Activated CD8-positive, alpha-beta memory T cell treated with anti-CD3 and anti-CD28 coated beads, Interleukin-2, amount 50 U/mL, for 24 hours (primary cell): Measurements from ENCODE around the gene SYNRG.
"Not testable (repeated sequence)": the region's sequence is repeated elsewhere in the genome, so short reads cannot be mapped to it uniquely, and the experiment has no call there.

Experiments used
- DNase-seq: peaks from one replicate; pipeline ENCODE4 v3.0.0-alpha.2; 2020; ENCODE audit errors: extremely low read depth

SYNRG gene

GRCh38 chr17:37545486-37545885 lies 63.7 kb downstream of the SYNRG start:
- DNase-seq: no peak

DNA sequence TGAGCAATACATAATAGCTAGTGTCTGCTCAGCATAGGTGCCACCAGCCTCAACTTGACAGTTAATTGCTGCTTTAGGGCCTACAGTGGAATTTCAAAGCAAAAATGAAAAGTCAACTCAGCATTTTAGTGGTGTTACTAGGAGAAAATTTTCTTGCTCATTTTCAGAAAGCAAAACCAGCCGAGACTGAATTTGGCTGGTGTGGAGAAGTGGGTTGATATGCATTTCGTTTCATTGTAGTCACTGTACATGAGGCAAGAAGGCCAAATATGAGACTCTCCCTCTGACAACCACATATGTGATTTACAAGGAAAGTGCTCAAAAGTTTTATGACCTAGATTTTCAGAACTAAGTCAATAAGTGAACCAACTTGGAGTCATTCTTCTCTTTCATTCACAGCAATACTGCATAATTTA lies 65.6 kb downstream of the SYNRG start:
- no peak for DNase-seq

DNA sequence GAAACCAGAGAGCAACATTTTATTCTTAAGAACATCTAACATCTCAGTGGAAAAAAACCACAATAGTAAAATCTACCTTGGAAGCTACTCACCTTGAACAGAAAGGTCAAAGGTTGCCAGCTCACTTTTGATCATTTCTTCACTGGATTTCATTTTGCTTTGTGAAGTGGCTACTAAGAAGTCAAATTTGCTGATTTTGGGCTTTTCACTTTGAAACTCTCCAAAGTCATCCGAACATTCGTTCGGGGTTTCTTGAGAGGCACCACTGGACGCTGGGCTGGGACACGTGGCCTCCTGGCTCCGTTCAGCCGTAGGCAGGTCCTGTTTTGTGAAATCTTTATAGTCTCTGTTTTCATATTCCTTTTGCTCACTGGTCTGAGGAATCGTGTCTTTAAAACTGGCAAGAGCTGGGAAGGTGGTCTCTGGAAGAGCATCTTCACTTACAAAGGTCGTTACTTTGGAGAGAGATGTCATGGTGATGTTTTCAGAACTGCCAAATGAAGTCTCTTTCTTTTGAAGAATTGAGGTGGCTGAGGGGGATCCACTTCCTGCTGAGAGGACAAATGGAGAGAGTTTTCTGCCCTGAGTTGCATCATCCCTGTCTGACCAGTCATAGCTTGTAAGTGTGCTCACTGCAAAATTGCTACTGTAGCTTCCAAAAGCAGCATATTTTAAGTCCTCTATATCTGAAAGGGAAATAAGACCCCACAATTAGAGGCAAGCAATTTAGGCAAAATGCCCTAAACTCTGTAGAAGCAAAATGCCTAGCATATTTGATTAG lies 67.1 kb downstream of the SYNRG start:
- DNase-seq: no peak

DNA sequence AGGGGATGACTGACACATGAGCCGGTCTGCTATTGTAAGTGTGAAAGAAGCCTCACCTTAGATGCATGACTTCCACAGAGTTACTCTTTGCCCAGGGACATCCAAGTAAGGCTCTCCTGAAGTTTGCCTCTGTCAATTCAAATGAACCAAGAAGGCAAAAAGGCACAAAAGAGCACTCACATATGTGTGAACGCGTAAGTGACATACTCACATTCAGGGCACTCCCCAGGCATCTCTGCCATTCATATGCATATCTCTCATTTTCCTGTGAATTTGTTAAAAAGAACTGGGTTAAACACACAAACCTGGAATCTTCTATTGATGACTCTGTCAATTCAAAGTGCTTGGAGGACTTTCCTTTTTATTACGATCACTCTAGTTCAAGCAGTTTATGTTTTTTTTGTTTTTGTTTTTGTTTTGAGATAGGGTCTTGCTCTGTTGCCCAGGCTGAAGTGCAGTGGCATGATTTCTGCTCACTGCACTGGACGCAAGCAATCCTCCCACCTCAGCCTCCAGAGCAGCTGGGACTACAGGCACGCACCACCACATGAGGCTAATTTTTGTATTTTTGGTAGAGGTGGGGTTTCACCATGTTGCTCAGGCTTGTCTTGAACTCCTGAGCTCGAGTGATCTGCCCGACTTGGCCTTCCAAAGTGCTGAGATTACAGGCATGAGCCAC lies 70.1 kb downstream of the SYNRG start:
- DNase-seq: no peak

GRCh38 chr17:37535906-37536305 lies 73.3 kb downstream of the SYNRG start:
- no peak for DNase-seq

DNA sequence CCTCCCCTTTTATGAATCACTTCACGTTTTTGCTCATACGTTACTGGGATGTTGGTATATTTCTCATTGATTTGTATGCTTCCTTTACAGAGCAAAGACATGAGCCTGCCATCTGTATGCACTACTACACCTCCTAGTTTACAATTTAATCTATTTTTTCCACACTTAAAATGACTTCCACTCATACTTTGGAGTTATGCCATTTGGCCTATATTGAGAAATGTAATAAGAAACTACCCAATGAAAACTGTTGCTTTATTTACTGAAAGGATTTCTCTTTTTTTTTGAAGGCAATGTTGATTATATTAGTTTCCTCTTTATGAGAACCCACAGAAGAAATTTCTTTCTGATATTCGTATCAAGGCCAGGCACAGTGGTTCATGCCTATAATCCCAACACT lies 76.5 kb downstream of the SYNRG start:
- DNase-seq: no peak

- no peak for DNase-seq
Measured at GRCh38 chr17:37530420-37530819, 78.8 kb downstream of the SYNRG start.

DNA sequence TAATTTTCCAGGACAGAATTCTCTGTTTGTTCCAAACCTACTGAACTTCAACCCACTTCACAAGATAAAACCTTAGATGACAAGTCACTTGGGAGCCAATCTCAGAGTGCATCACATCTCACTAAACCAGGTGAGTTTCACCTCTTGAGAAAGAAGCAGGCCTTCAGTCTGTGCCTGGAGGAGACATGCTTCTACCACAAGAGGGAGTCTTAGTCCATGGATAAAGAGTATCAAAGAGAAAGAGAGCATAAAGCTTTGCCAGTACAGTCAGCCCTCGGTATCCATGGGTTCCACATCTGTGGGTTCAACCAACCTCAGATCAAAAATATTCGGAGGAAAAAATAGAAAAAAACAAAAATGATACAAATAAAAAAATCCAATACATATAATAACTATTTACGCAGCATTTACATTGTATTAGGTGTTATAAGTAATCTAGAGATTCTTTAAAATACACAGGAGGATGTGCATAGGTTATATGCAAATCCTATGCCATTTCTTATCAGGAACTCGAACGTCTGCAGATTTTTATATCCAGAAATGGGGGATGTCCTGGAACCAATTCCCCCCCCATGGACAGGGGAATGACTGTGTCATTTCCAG lies 81.9 kb downstream of the SYNRG start:
- no peak for DNase-seq

DNA sequence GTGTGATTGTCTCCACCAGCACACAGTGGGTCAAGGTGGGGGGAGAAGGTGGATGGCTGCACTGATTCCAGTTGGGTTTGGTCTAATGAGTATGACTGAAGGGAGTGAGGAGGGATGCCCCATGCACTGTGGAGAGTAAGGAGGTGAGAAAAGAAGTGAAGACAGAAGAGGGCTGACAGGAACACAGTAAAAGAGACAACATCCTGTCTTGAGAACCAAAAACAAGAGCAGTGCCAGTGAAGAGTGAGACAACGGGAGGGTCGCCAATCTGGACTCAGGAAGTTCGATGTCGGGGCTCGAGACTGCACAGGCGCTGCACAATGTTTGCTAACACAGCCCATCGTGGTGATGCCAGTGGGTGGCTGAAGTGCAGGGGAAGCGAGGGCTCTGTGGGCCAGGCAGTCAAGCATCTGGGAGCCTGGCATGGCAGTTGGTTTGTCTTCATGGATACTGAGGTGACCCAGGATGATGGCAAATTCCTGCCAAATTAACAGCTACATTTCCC lies 85.5 kb downstream of the SYNRG start:
- no peak for DNase-seq

GRCh38 chr17:37521821-37522220 lies 87.4 kb downstream of the SYNRG start:
- DNase-seq: no peak

GRCh38 chr17:37520174-37520573 lies 89.0 kb downstream of the SYNRG start:
- no peak for DNase-seq

DNA sequence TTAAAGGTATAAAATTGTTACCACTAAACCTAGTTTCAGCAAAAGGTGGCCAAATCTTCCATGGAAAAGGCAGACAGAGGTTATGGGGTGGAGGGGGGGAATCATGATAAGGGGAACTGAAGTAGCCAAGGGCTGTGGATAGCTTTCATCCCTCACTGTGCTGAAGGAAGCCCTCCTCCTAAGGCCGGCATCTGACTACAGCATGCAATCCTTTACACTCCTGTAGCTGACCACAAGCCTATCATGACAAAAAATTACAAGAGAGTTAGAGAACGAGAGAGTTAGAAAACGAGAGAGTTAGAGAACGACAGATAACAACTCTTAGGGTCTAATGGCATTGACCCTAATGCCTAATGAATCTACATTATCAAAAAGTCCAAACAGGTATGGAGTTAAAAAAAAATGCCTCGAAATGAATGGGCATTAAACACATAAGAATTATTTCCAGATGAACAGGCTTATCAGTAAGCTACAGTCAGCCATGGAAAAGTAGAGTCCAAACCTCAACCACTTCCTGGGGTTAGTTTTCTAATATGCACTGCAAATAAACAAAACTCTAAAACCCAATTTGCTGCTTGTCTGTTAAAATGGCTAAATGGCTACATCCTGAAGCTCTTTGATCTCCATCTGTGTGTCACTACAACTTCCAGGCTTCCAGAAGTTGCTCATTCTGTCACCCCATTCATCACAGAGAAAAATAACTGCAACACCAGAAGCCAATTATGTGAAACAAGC lies 89.8 kb downstream of the SYNRG start:
- DNase-seq: no peak

- DNase-seq: no peak
Measured at GRCh38 chr17:37518826-37519225, 90.4 kb downstream of the SYNRG start.

DNA sequence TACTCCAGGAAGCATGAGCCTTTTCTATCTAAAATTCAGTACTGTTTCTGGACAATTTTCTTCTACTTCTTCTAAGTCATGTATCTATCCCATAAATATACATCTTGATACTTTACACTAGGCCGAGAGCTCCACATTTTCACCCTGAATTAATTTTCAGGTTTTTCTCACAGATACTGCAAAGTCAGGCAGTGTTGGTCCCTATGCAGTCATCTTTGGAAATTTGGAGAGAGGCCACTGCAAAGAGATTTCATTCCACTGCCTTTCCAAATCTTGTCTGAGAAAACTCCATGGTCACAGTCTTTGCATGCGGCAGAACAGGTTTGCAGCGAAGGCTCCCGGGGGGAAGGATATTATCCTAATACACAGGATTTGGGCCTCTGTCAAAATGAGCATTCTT lies 91.3 kb downstream of the SYNRG start:
- no peak for DNase-seq

DNA sequence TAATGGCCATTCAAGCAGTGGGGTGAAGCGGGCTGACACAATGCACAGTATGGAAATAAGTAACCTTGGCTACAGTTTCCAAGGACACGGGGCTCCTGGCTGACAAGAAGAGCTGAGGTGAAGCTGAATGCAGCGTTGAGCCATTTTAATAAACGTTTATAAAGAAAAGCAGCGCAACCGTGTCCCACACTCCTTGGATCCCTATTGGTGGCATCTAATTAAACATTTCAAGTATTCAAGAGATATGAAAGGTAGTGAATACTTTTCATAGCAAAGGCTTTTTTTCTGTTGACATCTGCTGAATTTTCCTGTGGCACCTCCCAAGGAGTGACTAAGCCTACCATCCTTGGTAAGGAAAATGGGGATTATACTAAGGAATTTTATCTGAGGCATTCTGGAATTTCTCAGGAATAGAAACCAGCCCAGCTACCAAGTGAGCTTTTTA lies 93.1 kb downstream of the SYNRG start:
- no peak for DNase-seq

DNA sequence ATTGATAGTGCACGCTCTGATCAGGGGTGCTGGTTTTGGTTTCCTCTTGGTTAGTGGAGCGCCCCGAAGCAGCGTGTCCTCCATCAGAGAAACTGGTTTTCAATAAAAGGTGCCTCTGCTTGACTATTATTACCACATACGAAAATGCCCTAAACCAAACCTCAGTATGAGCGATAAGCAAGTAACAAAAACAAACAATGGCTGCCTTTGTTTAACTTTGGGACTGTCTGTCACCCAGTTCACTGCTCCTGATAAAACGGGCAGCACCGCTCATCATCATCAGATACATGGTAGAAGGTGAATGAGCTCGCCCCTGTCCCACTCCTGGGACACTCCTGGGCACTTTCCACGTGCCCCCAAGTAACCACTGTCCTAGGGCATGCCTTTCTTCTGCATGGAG lies 95.5 kb downstream of the SYNRG start:
- DNase-seq: no peak

- DNase-seq: no peak
Measured at GRCh38 chr17:37512442-37513068, 96.7 kb downstream of the SYNRG start.

- DNase-seq: not testable (repeated sequence)
Measured at GRCh38 chr17:37511642-37512041, 97.6 kb downstream of the SYNRG start.

- no peak for DNase-seq
Measured at GRCh38 chr17:37510056-37510455, 99.2 kb downstream of the SYNRG start.

DNA sequence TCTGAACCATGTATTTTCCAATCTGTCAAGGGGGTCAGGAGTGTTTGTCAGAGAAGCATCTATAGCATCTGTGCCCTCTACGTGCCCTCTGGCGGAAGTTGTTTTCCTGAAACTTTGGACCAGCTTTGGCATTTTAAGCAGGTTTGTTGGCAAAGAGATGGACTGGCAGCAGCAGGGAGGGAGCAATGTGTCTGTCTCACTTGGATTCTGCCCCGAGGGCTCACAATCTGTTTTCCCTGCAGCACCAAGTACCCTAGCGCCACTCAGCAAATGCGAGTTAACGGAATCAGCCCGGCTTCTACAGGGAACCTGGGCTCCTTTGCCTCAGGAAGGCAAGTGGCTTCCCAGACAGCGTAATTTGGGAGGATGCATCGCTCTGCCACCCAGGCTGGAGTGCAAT lies 102.1 kb downstream of the SYNRG start:
- no peak for DNase-seq

DNA sequence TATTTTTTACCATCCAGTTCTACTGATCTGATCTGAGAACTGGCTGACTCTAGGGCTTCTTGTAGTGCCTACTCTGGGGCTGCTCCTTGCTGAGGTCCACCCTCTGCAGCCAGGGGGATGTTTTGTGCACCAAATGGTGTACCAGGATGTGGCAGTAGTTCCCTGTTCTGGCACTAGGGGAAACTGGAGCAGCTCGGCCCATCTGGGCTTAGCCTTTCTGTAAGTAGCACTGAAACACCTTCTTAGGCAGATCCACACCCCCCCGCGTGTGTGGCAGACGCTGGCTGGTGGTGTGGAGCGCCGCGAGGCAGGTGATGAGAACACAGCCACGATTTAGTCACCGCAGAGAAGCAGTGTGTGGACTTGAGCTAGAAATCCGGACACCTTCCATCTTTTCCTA lies 102.5 kb downstream of the SYNRG start:
- no peak for DNase-seq

DNA sequence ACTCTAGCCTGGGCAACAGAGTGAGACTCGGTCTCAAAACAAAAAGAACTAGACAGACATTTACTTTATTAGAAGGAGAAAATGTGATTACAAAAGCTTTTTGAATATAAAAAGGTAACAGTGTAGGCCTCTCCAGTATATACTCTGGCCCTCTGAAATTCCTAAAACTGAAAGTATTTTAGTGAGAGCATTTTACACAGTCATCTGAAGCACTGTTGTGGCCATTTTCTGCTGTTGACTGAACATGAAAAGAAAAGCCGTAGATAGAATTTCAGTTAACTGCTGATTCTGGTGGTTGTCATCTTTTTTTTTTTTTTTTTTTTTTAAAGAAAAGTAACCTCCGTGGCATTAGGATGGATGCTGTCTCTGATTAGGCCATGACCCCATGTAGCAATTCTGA lies 103.9 kb downstream of the SYNRG start:
- no peak for DNase-seq
